Motor neuron (in vitro differentiated cells): Measurements from ENCODE around the gene ROPN1L. TPM values are rescaled to one million over a fixed set of nuclear protein-coding genes. Genes with fewer than 3 reads are reported as not detected.
"Not testable (repeated sequence)": the region's sequence is repeated elsewhere in the genome, so short reads cannot be mapped to it uniquely, and the experiment has no call there.

Source experiments
- ATAC-seq, 8 experiments: fragments of 200-7000 bp; cut with Tn5 transposase; replicated peaks in 6 of 8; 2 replicates each; pipeline ENCODE4 v1.8.0; 2021; ENCODE audit warnings: mild to moderate bottlenecking in 8 of 8, moderate library complexity in 8 of 8
- H3K27ac ChIP-seq, 2 donors: fragments of 250-450 bp; sonication (Bioruptor Pico); 2 replicates each; pipeline ENCODE4 v1.9.0; 2021; ENCODE audit warnings: antibody characterized with exemption in 2 of 2, mild to moderate bottlenecking in 2 of 2, moderate library complexity in 1 of 2
- H3K4me1 ChIP-seq, 2 donors: fragments of 250-450 bp; sonication (Bioruptor Pico); replicated peaks in 1 of 2; 2 replicates each; pipeline ENCODE4 v1.6.1; 2021; ENCODE audit warnings: antibody characterized with exemption in 2 of 2, mild to moderate bottlenecking in 2 of 2, moderate library complexity in 1 of 2
- H3K4me3 ChIP-seq, 5 donors: fragments of 250-450 bp; sonication (Bioruptor Pico); 2 replicates each; pipeline ENCODE4 v1.9.0; 2021; ENCODE audit warnings: antibody characterized with exemption in 5 of 5, mild to moderate bottlenecking in 5 of 5, moderate library complexity in 4 of 5
- WGBS, 10 experiments: fragments of 450-650 bp; shearing (Covaris generic); methylation state at CpG; one replicate each; pipeline ENCODE4 v1.0.0; 2022; 5-methylcytosine and 5-hydroxymethylcytosine counted together
- in situ Hi-C, 9 experiments: fragments of 400-800 bp; cut with MboI; loops; one replicate each; pipeline ENCODE4 v1.15.0; 2021; ENCODE audit warnings: low sequenced_read_pairs in 9 of 9, low pct_unique_long_range_greater_than_20kb in 2 of 9; ENCODE audit not compliant: unreplicated experiment in 9 of 9
- total RNA-seq, 8 experiments: library from RNA; unstranded; fragments of 300-600 nt; gene quantifications; 2 replicates each; pipeline versions ENCODE4 v1.2.3 to v1.2.4, GENCODE V29; 2022

ROPN1L gene
- total RNA-seq, 8 experiments from 2014 or later = 1.1 to 25.7 (median 2.2) TPM; not detected in 1

GRCh38 chr5:10514572-10514971 lies 72.9 kb downstream of the ROPN1L start:
- H3K4me3 ChIP-seq, in situ Hi-C loops, H3K27ac ChIP-seq, ATAC-seq: not testable (repeated sequence)
- WGBS, 10 experiments = 33 to 97% (median 80%) methylated on average over 1 to 8 of the region's 8 CpGs; no CpG with 5 or more reads in 2 of the 10 experiments
- H3K4me1 ChIP-seq = peaks cover under 1 to 21% of the 10 kb centered on the region in 2 donors

Other genes starting within 250 kb of the ROPN1L start
- gene ATPSCKMT, start 192.0 kb upstream of the ROPN1L start, total RNA-seq = 10 to 100 TPM; 10.6 to 28.9 (median 21.1) TPM
- gene CCT5, start 191.6 kb upstream of the ROPN1L start, total RNA-seq = 100 to 1,000 TPM; 183 to 475 (median 297) TPM
- gene CMBL, start 134.0 kb upstream of the ROPN1L start, total RNA-seq = 10 to 100 TPM in 4 of 8 experiments, 1 to 10 TPM in 4; 3.2 to 26.2 (median 9.9) TPM
- 100 to 1,000 TPM in 4 of 8 experiments, 10 to 100 TPM in 4; 27.2 to 172 (median 96.6) TPM for gene MARCHF6, start 88.2 kb upstream of the ROPN1L start, total RNA-seq
- 10 to 100 TPM in 2 of 8 experiments, 1 to 10 TPM in 6; 2.8 to 41.9 (median 5.4) TPM for gene ANKRD33B, start 122.2 kb downstream of the ROPN1L start, total RNA-seq